ENCODE data around the gene ERP27. TPM values are rescaled to one million over a fixed set of nuclear protein-coding genes. Genes with fewer than 3 reads are reported as not detected.
A peak's percentile ranks its signal among the peaks of the same experiment; 100 is the strongest.

The ERP27 gene
- total RNA-seq, 2 experiments from 2014 or later = 1.7 to 2.0 TPM

GRCh38 chr12:14952299-14952921 is 14.1 kb upstream of the ERP27 start:
- Mint-ChIP-seq H3K4me3 (peak overlapping the region; percentile 73), H3K4me1 (peaks cover 83% of the 10 kb centered on the region), H3K9me3 (ENCODE audit: low read depth) (no peaks in the 10 kb centered on the region), H3K27ac (peak overlapping the region; percentile 96), H3K36me3 (ENCODE audit: low read depth) (peaks cover 58% of the 10 kb centered on the region), H3K27me3 (no peaks in the 10 kb centered on the region)
- ATAC-seq (peak; percentile 47), DNase-seq (peak; percentile 58)
- POLR2A ChIA-PET = interaction anchor here (0.7 kb wide), 1 partner anchor 183 kb away, joined by 4 read pairs; no protein-coding TSS in a partner anchor
- intact Hi-C loops (cut with DNase I, micrococcal nuclease) = loop anchor here (1.0 to 5.0 kb wide), 8 partner anchors 9 to 610 kb away; partner anchors contain the start of genes ARHGDIB (in 1 of the 2), C12orf60 (in 1 of the 2) and WBP11 (in 1 of the 2)
- CTCF ChIA-PET = interaction anchor here (0.6 to 2.3 kb wide), 4 partner anchors 9 to 41 kb away, joined by 3 to 6 read pairs (median 4); partner anchors contain the start of gene ARHGDIB

DNA sequence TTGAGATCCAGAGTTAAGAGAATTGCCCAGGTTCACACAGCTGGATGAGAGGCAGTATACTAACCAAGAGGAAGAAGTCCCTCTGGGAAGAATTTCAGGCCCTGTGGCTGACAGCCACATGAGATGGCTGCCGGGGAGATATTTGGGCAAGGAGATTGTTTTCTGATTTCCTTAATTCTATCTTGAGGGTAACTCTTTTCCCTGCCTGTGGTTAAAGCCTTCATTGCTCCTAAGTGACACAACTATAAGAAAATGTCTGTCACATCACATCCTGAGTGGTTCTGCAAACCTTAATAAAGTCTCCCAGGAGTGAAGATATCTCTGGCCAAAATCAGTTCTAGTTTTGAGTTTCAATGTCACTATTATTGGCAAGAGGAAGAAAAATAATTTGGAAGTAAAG is 13.5 kb upstream of the ERP27 start:
- intact Hi-C loops (cut with DNase I, micrococcal nuclease) = loop anchor here (1.0 to 5.0 kb wide), 8 partner anchors 9 to 610 kb away; partner anchors contain the start of genes ARHGDIB (in 1 of the 2), C12orf60 (in 1 of the 2) and WBP11 (in 1 of the 2)
- peak overlapping the region; percentile 96 for H3K27ac Mint-ChIP-seq

GRCh38 chr12:14950982-14951746 is 12.8 kb upstream of the ERP27 start:
- peak; percentile 9 for ATAC-seq
- CTCF ChIA-PET = interaction anchor here (0.6 to 1.1 kb wide), 3 partner anchors 15 to 45 kb away, joined by 3 to 6 read pairs (median 4); no protein-coding TSS in a partner anchor

More for the DNA sequence above, 13.5 kb upstream of the ERP27 start:
- ATAC-seq = no peak
- ChIA-PET POLR2A (interaction anchor here (0.7 kb wide), 1 partner anchor 182 kb away, joined by 4 read pairs; no protein-coding TSS in a partner anchor), CTCF (interaction anchor here (0.6 to 2.3 kb wide), 3 partner anchors 9 to 41 kb away, joined by 3 to 6 read pairs (median 3); partner anchors contain the start of gene ARHGDIB)
- peaks cover 63% of the 10 kb centered on the region for H3K36me3 Mint-ChIP-seq (ENCODE audit: low read depth)
- peaks cover 83% of the 10 kb centered on the region for H3K4me1 Mint-ChIP-seq
- no peaks in the 10 kb centered on the region for H3K9me3 Mint-ChIP-seq (ENCODE audit: low read depth)
- DNase-seq = no peak
- no peaks in the 10 kb centered on the region for H3K27me3 Mint-ChIP-seq
- H3K4me3 Mint-ChIP-seq = peak overlapping the region; percentile 73

DNA sequence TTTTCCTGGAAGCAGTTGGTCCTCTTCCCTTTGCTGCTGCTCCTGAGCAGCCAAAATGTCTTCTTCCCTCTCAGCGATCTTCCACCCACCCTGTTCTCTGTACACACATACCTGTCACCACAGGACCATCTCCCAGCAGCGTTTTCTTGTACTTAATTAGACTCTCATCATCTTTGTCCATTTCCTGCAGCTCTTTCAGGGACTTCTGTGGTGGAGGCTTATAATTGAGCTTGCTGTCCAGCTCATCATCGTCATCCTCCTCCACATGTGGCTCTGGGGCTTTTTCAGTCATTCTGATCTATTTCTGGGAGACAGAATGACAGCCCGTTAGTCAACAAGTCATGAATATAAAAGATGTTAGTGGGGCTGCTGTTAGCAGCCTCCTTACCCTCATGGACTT is 12.1 kb upstream of the ERP27 start:
- no peaks in the 10 kb centered on the region for H3K9me3 Mint-ChIP-seq (ENCODE audit: low read depth)
- H3K4me1 Mint-ChIP-seq = peaks cover 89% of the 10 kb centered on the region
- peak overlapping the region; percentile 96 for H3K27ac Mint-ChIP-seq
- peak overlapping the region; percentile 73 for H3K4me3 Mint-ChIP-seq
- POLR2A ChIA-PET = interaction anchor here (0.9 to 1.4 kb wide), 3 partner anchors 8 to 180 kb away, joined by 3 to 8 read pairs (median 4); a partner anchor contains a TSS
- ATAC-seq (peak; percentile 43), DNase-seq (peak; percentile 65)
- no peaks in the 10 kb centered on the region for H3K27me3 Mint-ChIP-seq
- H3K36me3 Mint-ChIP-seq (ENCODE audit: low read depth) = peaks cover 74% of the 10 kb centered on the region
- intact Hi-C loops (cut with DNase I, micrococcal nuclease) = loop anchor here (1.0 to 5.0 kb wide), 3 partner anchors 40 to 612 kb away; no protein-coding TSS in a partner anchor
- CTCF ChIA-PET = interaction anchor here (0.6 to 1.1 kb wide), 2 partner anchors 14 to 40 kb away, joined by 3 read pairs; no protein-coding TSS in a partner anchor

More at GRCh38 chr12:14950982-14951746, 12.8 kb upstream of the ERP27 start:
- POLR2A ChIA-PET = interaction anchor here (0.9 to 1.4 kb wide), 3 partner anchors 8 to 181 kb away, joined by 3 to 8 read pairs (median 4); a partner anchor contains a TSS
- Mint-ChIP-seq H3K4me1 (peaks cover 83% of the 10 kb centered on the region), H3K27me3 (no peaks in the 10 kb centered on the region), H3K4me3 (peak overlapping the region; percentile 73), H3K27ac (peak overlapping the region; percentile 96), H3K9me3 (ENCODE audit: low read depth) (no peaks in the 10 kb centered on the region), H3K36me3 (ENCODE audit: low read depth) (peaks cover 69% of the 10 kb centered on the region)
- intact Hi-C loops (cut with DNase I, micrococcal nuclease) = loop anchor here (1.0 to 5.0 kb wide), 3 partner anchors 41 to 611 kb away; no protein-coding TSS in a partner anchor
- peak; percentile 28 for DNase-seq

DNA sequence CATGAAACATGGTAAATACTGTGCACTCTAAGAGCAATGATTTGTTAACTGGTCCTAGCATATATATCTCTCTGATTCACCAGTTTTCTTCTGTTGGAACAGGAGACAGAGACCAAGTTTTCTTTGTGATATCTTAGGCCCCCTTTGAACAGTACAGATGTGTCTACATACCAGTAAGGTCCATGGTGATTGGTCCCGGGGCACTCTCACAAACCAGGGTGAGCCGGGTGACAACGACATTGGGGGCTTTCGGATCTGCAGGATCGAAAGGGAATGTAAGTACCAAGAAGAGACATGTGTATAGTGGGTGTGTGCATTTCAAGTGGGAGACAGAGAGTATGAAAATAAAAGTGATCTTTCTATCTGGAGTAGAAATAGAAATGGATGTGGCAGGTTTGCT is 11.3 kb upstream of the ERP27 start:
- H3K4me3 Mint-ChIP-seq = peak overlapping the region; percentile 73
- H3K9me3 Mint-ChIP-seq (ENCODE audit: low read depth) = no peaks in the 10 kb centered on the region
- H3K27ac Mint-ChIP-seq = peak overlapping the region; percentile 96
- peaks cover 80% of the 10 kb centered on the region for H3K36me3 Mint-ChIP-seq (ENCODE audit: low read depth)
- POLR2A ChIA-PET = no interaction called here
- intact Hi-C loops (cut with DNase I, micrococcal nuclease) = loop anchor here (1.0 to 5.0 kb wide), 5 partner anchors 13 to 613 kb away; partner anchors contain the start of genes C12orf60 (in 1 of the 2) and WBP11 (in 1 of the 2)
- no peaks in the 10 kb centered on the region for H3K27me3 Mint-ChIP-seq
- DNase-seq = peak; percentile 60
- ATAC-seq = no peak
- peaks cover 94% of the 10 kb centered on the region for H3K4me1 Mint-ChIP-seq
- CTCF ChIA-PET = no interaction called here

DNA sequence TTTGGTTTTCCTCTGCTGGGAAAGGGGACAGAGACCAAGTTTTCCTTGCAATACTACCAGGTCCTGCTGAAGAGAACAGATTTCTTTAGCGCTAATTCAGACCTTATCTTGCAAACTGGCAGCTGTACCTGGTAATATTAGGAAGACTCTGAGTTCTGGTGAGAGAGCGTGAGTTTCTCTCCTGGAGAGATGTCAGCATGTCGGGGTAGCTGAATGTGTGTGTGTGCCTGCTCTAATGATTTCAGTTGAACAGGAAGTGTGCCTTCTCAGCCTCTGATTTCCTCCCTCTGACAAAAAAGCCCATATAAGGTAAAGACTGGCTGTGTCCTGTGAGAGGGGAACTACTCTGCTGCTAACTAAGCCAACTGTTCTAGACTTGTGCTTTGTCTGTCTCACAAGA is 10.3 kb upstream of the ERP27 start:
- ChIA-PET CTCF (interaction anchor here (0.6 to 5.4 kb wide), 6 partner anchors 10 to 47 kb away, joined by 3 to 27 read pairs (median 4); partner anchors contain the start of gene ERP27), POLR2A (interaction anchor here (1.1 to 1.3 kb wide), 2 partner anchors 10 to 179 kb away, joined by 3 to 6 read pairs; no protein-coding TSS in a partner anchor)
- H3K4me3 Mint-ChIP-seq = peak overlapping the region; percentile 73
- H3K36me3 Mint-ChIP-seq (ENCODE audit: low read depth) = peaks cover 76% of the 10 kb centered on the region
- H3K4me1 Mint-ChIP-seq = peaks cover 87% of the 10 kb centered on the region
- no peaks in the 10 kb centered on the region for H3K9me3 Mint-ChIP-seq (ENCODE audit: low read depth)
- DNase-seq = peak; percentile 68
- intact Hi-C loops (cut with DNase I, micrococcal nuclease) = loop anchor here (1.0 to 2.0 kb wide), 3 partner anchors 8 to 146 kb away; partner anchors contain the start of genes C12orf60 (in 1 of the 2) and WBP11 (in 1 of the 2)
- peak overlapping the region; percentile 96 for H3K27ac Mint-ChIP-seq
- no peaks in the 10 kb centered on the region for H3K27me3 Mint-ChIP-seq
- peak; percentile 82 for ATAC-seq

DNA sequence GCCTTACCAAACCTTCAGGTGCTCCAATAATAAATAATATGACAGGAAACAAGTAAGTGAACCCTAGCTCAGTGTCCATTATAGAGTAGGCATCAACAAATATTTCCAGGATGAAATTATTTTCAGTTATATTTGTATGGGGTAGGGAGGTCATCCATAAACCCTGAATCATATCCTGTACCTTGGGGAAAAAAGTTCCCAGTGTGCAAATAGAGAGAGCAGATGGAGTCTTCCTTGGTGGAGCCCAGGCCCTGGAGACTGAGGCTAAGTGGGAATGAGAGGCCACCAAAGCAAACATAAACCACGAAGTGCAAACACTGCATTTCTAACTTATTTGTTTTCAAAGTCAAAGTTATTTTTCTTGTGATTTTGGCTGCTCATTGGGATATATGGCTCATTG is 8.5 kb upstream of the ERP27 start:
- intact Hi-C loops (cut with DNase I, micrococcal nuclease) = loop anchor here in 1 of 2 experiments (1.0 kb wide), 1 partner anchor 8 kb away; no protein-coding TSS in a partner anchor
- POLR2A ChIA-PET = interaction anchor here (0.6 kb wide), 1 partner anchor 44 kb away, joined by 4 read pairs; no protein-coding TSS in a partner anchor
- H3K27ac Mint-ChIP-seq = peak overlapping the region; percentile 96
- no peaks in the 10 kb centered on the region for H3K9me3 Mint-ChIP-seq (ENCODE audit: low read depth)
- CTCF ChIA-PET = interaction anchor here (0.7 to 5.4 kb wide), 3 partner anchors 10 to 331 kb away, joined by 3 to 27 read pairs (median 5); no protein-coding TSS in a partner anchor
- ATAC-seq (no peak), DNase-seq (no peak)
- peaks cover 82% of the 10 kb centered on the region for H3K36me3 Mint-ChIP-seq (ENCODE audit: low read depth)
- H3K4me3 Mint-ChIP-seq = peak overlapping the region; percentile 73
- H3K4me1 Mint-ChIP-seq = peaks cover 70% of the 10 kb centered on the region
- no peaks in the 10 kb centered on the region for H3K27me3 Mint-ChIP-seq

DNA sequence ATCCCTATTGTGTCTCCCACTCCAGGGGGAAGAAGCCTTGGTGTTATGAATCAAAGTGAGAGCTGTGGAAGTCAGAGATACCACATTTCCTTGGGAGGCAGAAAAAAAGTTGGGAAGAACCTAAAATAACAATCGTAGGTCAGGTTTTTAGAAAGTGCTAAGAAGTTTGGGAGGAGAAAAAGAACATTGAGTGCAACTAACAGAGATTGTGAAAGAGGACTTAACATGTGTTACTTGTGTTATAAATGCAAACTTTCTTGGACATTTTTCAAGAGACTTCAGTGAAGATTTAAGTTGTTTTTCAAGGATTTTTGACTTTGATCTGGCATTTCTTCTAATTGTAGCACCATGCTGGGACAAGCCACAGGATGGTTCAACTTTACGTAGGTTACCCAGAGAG is 7.8 kb upstream of the ERP27 start:
- Mint-ChIP-seq H3K4me1 (peaks cover 63% of the 10 kb centered on the region), H3K27me3 (no peaks in the 10 kb centered on the region), H3K9me3 (ENCODE audit: low read depth) (no peaks in the 10 kb centered on the region), H3K27ac (peak overlapping the region; percentile 96), H3K4me3 (peak overlapping the region; percentile 73), H3K36me3 (ENCODE audit: low read depth) (peaks cover 81% of the 10 kb centered on the region)
- ATAC-seq = no peak
- CTCF ChIA-PET = interaction anchor here (0.7 to 5.4 kb wide), 3 partner anchors 9 to 332 kb away, joined by 3 to 27 read pairs (median 5); no protein-coding TSS in a partner anchor
- POLR2A ChIA-PET = no interaction called here
- intact Hi-C loops (cut with DNase I, micrococcal nuclease) = no loop called here
- DNase-seq = no peak

GRCh38 chr12:14942196-14942931 is 4.0 kb upstream of the ERP27 start:
- peak overlapping the region; percentile 35 for H3K27ac Mint-ChIP-seq
- no peak overlapping the region for H3K4me3 Mint-ChIP-seq
- ChIA-PET POLR2A (no interaction called here), CTCF (no interaction called here)
- H3K4me1 Mint-ChIP-seq = peaks cover 55% of the 10 kb centered on the region
- peaks cover 3% of the 10 kb centered on the region for H3K9me3 Mint-ChIP-seq (ENCODE audit: low read depth)
- H3K27me3 Mint-ChIP-seq = no peaks in the 10 kb centered on the region
- H3K36me3 Mint-ChIP-seq (ENCODE audit: low read depth) = peaks cover 79% of the 10 kb centered on the region
- ATAC-seq (no peak), DNase-seq (no peak)
- intact Hi-C loops (cut with DNase I, micrococcal nuclease) = no loop called here

DNA sequence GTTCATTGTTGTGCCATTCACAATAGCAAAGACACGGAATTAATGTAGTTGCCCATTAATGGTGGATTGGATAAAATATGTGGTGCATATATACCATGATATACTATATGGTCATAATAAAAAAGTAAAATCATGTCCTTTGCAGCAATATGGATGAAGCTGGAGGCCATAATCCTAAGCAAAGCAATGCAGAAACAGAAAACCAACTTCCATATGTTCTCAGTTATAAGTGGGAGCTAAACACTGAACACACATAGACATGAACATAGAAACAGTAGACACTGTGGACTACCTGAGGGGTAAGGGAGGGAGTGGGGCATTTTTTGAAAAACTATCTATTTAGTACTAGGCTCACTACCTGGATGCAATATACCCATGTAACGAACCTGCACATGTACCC is 3.0 kb upstream of the ERP27 start:
- ChIA-PET CTCF (interaction anchor here (0.6 to 0.9 kb wide), 2 partner anchors 93 to 164 kb away, joined by 3 read pairs; no protein-coding TSS in a partner anchor), POLR2A (no interaction called here)
- no peak for ATAC-seq
- no peak overlapping the region for H3K27ac Mint-ChIP-seq
- H3K4me1 Mint-ChIP-seq = peaks cover 50% of the 10 kb centered on the region
- no peak overlapping the region for H3K4me3 Mint-ChIP-seq
- H3K36me3 Mint-ChIP-seq (ENCODE audit: low read depth) = peaks cover 74% of the 10 kb centered on the region
- peaks cover 3% of the 10 kb centered on the region for H3K9me3 Mint-ChIP-seq (ENCODE audit: low read depth)
- no peak for DNase-seq
- intact Hi-C loops (cut with DNase I, micrococcal nuclease) = no loop called here
- no peaks in the 10 kb centered on the region for H3K27me3 Mint-ChIP-seq
